GM18517 (cell line): ENCODE results near the gene DCHS2.

Experiments
- ATAC-seq: cut with Tn5 transposase; IDR thresholded peaks from one replicate; pipeline ENCODE4 v1.9.1; 2021; ENCODE audit warnings: mild to moderate bottlenecking, moderate library complexity; ENCODE audit not compliant: unreplicated experiment

DCHS2 gene

DNA sequence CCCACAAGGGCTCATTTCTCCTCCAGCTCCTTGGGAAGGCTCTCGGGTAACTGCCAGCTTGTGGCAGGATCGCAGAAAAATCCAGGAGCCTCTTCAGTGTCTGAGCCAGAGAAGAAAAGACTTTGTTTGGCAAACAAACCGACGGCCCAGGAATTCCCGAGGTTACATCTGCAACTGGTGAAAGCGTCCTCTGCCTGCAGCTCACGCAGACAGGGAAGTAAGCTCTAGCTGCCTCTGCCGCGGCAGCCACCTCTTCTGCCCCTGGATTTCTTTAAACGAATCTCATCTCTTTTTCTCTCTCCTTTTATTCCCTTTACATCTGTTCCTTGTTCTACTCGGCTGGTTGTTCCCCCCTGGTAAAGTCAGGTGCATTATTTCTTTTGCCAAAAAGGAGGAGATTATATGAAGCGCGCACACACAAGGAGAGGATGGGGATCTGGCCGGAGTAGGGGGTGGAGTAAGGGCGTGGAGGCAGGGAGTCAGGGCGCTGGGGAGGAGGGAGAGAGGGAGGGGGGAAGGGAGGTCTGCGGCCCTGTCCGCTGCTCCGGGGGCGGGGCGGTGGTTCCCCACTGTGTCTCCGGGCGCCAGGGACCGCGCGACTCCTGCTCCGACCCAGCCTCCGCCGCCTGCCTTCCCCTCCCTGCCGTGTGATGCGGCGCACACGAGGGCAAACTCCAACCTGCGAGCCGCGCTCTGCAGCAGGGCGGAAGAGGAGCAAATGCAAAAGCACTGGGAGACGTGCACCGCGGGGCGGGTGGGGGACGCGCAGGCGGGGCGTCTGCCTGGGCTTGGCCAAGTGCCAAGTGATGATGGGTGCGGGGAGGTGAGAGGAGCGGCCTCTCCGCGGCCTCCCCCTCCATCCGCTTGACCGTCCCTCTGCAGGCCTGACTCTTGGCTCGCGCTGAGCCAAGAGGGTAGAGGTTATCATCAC, at the start of gene DCHS2:
DCHS2 (minus strand) TSS at position 459 of the 931 bp plus-strand sequence; CDS start at position 15, 444 bp downstream.
- ATAC-seq: peak; percentile 47

GRCh38 chr4:154534296-154534695, 42.7 kb upstream of the DCHS2 start:
- no peak for ATAC-seq

DNA sequence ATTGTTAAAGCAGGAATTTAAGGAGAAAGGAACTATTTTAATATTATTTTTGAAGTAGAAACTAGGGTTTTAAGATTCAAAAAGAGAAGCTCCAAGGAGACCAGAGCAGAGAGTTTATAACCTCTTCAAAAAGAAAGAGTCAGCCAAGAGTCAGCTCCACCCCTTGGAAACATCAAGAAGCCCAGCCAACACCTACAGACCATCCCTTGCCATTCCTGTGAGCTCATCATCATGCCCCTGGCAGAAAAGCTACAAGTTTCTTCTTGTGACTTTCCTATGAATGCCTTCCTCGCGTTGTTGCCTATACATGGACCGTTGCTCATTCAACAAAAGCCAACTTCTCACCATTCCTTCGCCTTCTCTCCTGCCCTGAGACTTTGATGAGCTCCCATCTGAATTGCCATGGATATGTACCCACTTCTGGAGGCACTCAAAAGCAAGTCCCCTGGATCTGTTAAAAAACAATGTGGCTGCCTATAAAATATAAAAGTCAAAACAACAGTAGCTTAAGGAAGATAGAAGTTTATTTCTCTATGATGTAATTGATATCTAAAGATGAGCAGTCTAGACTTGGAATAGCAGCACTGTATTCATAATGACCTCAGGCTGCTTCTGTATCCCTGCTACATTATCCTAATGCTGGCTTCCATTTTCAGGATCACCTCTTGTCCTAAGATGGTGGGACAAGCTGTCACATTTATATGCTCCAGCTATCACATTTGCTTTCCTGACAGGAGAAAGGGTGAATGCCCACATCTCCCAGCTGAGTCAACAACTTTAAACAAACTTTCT, 38.3 kb upstream of the DCHS2 start:
- ATAC-seq: no peak

GRCh38 chr4:154528869-154529268, 37.3 kb upstream of the DCHS2 start:
- no peak for ATAC-seq

DNA sequence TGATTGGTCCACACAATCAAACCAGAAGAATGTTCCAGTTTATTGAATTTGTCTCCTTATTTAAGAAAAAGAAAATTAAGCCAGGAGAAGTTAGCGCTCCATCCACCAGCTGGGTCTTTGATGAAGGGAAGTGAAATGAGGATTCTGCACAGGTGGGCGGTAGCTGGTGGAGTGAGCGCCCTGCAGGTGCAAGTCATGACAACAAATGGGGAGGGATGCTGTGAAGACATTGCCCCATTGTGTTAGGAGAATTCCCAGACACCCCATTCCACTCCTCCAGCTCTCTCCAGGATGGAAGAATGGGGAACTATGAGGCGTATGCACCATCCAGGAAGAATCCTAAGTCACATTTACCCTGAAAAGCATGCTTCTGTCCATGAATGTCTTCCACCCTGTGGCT, 35.7 kb upstream of the DCHS2 start:
- ATAC-seq: no peak

GRCh38 chr4:154526151-154526550, 34.6 kb upstream of the DCHS2 start:
- no peak for ATAC-seq

- ATAC-seq: no peak
Observed at GRCh38 chr4:154521607-154522006, 30.0 kb upstream of the DCHS2 start.

GRCh38 chr4:154519214-154519613, 27.6 kb upstream of the DCHS2 start:
- ATAC-seq: no peak

DNA sequence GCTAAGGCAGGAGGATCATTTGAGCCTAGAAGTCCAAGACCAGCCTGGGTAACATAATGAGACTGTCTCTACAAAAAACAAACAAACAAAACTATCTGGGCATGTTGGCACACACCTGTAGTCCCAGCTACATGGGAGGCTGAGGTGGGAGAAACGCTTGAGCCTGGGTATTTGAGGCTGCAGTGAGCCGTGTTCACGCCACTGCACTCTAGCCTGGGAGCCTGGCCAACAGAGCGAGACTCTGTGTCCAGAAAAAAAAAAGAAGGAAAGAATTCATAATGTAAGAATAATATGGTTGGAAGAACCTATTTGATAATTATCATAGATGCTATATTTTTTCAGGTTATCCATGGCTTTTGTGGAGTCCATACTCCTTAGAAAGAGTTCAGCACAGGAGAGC, 26.0 kb upstream of the DCHS2 start:
- ATAC-seq: no peak

DNA sequence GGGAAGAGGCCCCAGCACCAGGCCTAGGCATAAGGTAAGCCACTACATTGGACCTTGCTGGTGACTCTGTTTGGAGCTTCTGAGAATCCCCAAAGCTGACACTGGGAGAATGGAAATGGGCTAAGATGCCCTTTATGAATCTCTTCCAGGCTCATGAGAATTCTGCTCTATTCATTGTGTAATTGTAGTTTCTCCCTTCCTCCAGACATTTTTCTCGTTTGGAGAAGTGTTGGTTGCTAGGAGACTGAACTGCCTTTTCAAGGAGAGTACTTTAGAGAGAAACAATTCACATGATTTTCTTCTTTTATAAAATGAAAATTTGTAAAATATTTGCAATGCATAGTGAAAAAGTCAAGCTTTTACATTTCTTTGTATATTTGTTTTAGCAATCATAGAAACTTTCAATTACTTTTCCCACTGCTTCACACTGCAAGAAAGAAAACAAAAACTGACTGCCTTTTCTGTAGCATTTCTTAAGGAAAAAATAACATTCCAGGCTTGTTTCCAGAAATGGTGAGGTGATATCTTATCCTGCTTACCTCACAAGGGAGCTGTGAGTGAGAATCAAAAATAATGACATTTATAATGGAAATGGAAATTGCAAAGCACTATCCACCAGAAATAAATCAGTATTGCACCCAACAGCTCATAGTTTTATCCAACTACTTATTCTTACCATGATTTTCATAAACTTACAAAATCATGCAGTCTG, 24.9 kb upstream of the DCHS2 start:
- no peak for ATAC-seq

- no peak for ATAC-seq
Observed at GRCh38 chr4:154511981-154512380, 20.4 kb upstream of the DCHS2 start.

- ATAC-seq: no peak
Observed at GRCh38 chr4:154511548-154511947, 19.9 kb upstream of the DCHS2 start.

DNA sequence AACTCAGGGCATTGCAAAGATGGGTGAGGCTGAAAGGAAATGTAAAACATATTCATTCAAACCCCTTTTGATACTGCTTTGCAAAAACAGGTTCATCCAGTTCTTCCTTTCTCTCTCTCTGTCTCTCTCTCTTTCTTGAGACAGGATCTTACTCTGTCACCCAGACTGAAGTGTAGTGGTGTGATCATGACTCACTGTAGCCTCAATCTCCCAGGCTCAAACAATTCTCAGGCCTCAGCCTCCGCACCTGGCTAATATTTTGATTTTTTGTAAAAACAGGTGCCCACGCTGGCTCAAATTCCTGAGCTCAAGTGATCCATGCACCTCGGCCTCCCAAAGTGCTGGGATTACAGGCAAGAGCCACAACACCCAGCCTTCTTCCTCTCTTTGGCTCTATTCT, 15.6 kb upstream of the DCHS2 start:
- no peak for ATAC-seq

- ATAC-seq: peak; percentile 60
Observed at GRCh38 chr4:154506253-154506652, 14.7 kb upstream of the DCHS2 start.

DNA sequence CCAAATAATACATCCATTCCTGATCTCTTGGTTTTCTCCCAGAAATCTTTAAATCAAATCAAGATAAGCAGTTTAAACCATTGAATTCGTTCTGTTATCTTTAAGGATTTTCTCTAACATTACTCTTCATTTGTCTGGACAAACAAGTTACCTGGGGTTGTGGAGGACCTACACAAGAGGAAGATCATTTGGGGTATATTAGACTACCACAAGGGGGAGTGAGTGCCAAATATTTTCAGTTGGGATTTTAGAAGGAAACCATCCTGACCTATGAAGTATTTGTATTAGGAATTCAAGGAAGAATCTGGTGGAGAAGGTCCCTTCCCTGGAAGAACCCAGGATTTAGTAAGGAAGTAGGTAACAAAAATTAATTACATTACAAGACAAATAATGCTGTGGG, 12.0 kb upstream of the DCHS2 start:
- no peak for ATAC-seq

GRCh38 chr4:154502111-154502510, 10.5 kb upstream of the DCHS2 start:
- no peak for ATAC-seq

- no peak for ATAC-seq
Observed at GRCh38 chr4:154497889-154498288, 6.3 kb upstream of the DCHS2 start.

- no peak for ATAC-seq
Observed at GRCh38 chr4:154495867-154496266, 4.3 kb upstream of the DCHS2 start.

DNA sequence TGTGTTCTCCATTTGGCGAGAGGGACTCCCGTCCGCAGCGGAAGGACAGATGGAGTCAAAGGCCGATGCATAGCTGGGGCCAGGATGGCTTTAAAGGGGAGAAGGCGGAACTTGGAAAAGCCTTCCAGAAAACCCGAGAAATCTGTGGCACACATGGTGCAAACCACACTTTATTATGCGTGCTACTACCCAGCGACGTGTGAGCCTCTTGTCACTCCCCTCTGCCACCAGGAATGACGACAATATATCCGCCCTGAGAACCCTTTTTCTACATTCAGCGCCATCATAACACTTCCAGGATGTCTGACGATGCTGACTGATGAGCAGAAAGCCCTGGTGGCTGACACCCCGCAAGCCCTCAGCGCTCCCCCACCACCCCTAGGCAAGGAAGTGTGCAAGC, 689 bp upstream of the DCHS2 start:
- no peak for ATAC-seq

GRCh38 chr4:154490583-154491340, 837 bp downstream of the DCHS2 start:
- ATAC-seq: peak; percentile 69

- ATAC-seq: no peak
Observed at GRCh38 chr4:154490234-154490582, 1.4 kb downstream of the DCHS2 start.
